Activated CD4-positive, CD25-positive, alpha-beta regulatory T cell treated with anti-CD3 and anti-CD28 coated beads, Interleukin-2, amount 50 U/mL, for 24 hours (primary cell): ENCODE data around the gene FIGN.

ENCODE experiments used
- ATAC-seq, 2 donors: fragments of 150-1000 bp; cut with Tn5 transposase; one replicate each; pipeline ENCODE4 v1.10.0; 2021; ENCODE audit warnings: mild to moderate bottlenecking in 1 of 2, moderate library complexity in 1 of 2

FIGN gene

DNA sequence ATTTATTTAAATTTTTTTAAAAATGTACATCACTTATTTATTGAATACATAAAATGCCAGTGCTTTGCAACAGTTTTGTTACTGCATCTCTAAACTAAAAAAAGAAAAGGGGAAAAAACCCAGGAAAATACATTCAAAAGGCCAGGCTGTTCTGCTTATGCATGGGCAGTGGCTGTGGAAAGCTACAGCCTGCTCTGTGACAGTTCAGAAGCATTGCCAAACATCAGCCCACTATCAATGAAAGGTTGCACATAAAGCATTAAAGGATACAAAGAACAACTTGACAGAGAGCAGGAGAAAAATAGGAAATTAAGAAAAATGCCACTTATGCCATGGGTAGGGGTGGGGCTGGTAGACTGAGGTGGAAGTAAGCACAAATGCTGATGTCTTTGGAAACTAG, 128.2 kb downstream of the FIGN start:
- no peak for ATAC-seq

DNA sequence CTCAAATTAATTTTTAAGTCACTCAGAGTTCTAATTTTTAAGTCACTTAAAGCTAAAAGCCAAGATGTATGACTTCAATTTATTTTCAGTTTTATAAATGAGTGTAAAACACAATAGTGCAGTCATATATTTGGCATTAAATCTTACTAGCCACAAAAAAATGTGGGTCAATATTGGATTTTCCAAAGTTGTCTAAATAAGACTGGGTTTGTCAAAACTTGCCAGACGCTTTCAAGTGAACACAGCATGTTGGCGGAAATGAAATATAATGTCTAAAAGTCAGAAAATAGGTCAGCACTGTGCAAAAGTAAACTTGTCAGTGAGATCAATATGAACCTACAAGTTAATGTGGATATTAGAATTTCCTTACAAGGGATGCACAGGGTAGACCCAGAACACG, 128.9 kb downstream of the FIGN start:
- ATAC-seq, result no peak

DNA sequence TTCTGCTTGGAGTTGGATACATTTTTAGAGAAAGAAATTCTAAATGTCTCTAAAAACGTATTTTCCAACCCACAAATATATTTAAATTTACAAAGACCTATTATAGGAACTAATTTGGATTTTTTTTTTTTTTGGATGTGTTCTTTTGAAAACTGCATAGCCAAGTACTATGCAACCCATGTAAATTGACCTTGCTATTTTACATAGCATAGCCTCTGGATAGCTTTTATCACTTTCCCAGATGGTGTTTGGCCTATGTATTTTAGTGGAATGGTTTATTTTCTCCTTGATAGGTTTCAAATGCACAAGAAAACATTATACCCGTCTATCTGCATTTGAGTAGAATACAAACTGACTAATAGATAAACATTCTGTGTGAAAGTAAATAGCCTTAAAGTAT, 130.0 kb downstream of the FIGN start:
- no peak for ATAC-seq

DNA sequence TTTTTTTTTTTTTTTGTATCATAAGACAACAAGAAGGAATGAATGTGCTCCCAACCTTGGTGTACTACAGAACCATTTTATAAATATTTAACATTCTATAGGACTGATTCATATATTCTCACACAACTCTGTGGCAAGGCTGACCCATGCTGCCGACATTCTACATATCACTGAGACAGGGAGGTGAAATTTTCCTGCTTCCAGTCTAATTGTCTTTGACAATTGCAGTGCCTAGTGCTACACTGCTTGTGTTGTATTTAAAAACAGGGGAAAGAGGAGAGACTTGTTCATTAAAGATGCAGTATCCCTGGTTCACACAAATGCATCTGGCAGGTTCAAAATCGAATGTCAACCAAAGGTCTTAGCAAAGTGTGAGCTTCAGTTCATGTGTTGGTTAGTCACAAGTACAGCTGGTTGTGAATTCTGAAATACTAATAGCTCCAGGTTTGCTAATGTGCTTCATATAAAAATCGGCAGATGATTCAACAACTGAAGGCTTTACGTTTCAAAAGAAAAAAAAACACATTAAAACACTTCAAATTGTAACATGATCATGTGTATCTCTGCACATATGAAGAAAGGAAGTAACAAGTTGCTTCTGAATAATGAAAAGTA, 130.8 kb downstream of the FIGN start:
- ATAC-seq, result no peak

DNA sequence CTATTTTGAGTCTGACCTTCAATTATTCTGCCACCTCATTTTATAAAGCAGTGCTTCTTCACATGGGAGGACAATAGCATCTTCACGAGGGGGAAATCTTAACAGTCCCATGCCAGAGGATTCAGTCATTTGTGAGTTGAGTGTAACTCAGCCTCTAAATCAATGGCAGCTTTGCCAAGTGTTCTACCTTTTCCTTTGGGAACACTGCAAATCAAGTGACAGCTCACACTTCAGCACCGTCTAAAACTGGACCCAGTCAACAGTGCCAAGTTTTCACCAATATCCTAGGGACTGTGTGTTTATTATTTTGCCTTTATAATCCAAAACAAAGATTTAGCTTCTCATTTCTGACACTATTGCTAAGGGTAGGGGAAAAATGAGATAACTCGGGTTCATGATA, 133.6 kb downstream of the FIGN start:
- ATAC-seq, result no peak

DNA sequence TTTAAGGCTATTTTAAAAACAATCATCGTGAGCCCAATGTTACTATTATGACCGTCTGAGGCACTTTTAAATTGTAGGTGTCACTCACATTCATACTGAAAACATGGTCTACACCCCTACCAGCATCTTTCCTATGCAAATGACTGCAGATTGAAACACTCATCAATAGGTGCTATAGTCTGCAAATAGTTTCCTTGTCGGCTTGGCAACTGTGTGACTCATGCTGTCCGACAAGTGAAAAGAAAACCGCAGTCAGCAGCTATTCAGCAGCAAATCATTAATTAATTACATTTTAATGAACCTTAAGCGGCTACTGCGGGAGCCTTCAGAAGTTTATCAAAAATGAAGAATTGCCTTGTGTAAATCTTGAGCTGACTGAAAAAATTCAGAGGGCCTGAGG, 134.4 kb downstream of the FIGN start:
- ATAC-seq, result no peak

DNA sequence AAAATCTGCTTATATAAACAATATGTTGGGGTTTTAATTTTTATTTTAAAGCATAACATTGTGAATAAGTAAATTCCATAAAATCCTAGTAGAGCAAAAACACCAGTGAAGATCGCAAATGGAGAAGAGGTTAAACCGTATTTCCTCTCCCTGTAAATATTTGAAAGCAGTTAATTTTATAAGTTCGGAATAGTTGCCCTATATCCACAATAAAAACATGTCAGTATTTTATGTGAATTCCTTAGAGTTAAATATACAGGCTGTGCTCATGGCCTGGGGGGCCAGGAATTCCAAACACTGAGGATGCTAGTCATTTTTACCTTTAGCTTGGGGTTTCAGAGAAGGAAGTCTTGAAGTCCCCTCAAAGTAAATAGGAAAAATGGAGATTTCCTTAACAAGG, 135.0 kb downstream of the FIGN start:
- ATAC-seq, result no peak

DNA sequence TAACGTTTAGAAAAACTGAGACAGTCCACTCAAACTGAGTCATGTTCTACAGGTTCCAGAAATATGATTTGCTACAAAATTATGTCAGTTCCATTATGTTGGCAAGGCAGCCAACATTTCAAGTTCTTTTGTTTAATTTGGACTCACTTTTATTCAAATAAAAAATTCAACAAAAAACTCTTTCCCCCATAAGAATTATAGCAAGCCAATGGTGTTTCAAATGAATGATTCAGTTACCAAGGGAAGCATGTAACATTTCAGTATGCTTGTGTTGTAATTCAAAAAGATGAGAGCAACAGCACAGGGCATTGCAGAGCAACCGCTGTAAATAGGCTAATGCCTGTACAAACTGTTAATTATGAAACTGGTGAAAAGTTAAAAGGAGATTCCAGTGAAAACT, 140.8 kb downstream of the FIGN start:
- ATAC-seq, result no peak

DNA sequence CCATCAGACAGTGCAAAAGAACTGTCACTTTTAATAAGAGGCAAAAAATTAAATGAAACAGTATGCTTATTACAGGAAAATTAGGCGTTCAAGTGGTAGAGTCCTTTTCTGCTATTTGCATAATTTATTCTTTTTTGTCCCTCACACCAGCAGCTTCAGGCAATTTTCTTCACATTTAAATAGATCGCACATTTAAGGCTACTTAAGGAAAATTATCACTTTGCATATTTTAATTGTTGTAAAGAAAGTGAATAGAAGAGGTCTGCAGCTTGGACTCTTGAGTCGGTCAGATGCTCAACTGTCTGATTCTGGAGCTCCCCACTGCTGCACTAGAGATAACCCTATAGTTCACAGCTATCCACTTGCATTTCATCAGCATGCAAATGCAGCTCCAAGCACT, 141.3 kb downstream of the FIGN start:
- no peak for ATAC-seq

DNA sequence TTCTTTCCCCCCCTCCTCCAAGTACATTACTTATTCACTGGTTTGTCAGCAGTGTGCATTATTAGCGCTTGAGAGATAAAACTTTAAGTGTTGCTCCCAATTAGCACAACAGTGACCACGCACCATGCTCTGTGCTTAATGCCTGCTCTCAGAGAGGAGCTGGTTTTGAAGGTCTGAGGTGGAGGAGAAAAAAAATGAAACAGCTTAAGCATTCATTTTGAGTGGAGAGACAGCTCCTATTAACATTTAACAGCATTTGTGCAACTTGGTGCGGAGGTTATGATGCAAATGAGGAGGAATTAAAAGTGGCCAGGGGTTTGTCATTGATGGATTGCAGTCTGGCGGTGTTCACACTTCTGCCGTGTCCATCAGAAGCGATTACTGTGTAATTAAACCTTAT, 141.8 kb downstream of the FIGN start:
- no peak for ATAC-seq

DNA sequence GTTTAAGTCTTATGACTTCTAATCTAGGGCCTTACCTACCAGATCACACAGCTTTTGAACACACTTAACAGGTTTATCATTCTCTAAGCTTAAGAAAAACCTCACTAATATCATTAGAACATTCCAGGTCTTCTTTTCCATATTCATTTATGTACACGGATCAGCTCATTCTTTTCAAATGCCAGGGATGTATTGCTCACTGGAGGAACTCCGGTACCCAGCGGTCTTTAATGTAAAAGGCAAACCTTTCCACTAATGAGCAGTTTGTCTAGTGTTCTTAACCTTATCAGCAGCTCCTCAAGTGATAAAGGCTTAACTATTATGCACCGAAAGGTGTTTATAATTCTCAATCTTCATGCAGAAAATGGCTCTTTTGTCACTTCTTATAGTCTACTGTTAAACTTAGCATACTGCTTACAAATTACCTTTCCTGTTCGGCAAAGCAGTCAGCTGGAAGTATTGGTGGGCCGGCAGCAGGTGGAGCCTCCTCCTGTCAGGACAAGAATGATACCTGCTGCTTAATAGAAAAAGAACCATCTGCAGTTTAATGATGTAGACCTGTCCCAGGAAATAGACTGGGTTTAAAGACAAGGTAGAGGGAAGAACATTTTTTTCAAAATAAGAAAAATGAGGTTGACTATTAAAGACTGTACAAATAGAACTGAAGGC, 142.7 kb downstream of the FIGN start:
- no peak for ATAC-seq

DNA sequence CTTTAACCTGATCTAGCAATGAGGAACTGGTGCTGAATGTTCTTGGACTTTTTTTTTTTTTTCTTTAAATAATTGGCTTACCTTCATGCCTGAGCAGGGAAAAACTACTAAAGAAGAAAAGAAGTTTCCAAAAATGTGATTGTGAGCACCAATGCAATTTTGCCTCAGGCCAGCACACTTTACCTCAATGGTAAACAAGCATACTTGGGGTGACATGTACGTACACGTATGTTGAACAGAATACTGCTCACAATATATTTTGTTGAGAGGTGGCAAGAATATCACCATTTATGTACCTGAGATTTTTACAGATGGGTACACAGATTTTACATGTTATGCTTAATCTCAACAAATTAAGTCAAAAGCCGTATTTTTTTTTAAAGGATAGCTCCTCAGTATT, 144.3 kb downstream of the FIGN start:
- no peak for ATAC-seq

DNA sequence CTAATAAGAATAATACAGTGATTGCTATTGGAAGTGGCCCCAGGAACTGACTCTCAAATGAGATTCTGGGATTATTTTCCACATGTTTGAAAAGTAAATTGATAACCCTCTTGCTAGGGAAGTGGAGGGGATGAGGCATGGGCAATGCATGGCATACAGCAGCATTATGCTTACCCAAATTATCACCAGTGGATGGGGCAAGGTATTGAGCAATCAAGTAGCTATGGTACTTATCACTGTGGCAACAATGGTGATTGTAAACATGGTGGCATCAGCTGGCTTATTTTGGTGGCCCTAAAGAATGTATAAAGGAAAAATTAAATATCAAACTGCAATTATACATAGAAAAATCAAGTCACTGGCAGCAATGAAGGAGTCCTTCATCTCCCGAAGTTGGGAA, 155.1 kb downstream of the FIGN start:
- ATAC-seq, result no peak

DNA sequence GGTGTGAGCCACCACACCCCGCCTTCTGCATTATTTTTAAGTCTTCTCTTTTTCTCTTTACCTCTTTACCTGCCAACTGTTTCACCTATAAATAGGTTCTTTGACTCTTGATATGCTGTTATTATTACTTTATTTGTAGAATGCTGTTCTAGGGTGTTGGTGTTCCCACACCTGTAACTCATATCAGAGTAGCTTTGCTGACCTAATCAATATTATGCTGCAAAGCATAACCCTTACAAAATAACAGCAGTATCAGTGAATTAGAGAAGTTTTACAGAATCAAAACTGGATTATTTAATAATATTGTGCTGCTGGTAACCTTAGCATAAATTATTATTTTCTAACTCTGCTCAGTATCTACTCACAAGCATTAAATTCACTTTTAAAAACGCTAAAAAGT, 161.5 kb downstream of the FIGN start:
- no peak for ATAC-seq

DNA sequence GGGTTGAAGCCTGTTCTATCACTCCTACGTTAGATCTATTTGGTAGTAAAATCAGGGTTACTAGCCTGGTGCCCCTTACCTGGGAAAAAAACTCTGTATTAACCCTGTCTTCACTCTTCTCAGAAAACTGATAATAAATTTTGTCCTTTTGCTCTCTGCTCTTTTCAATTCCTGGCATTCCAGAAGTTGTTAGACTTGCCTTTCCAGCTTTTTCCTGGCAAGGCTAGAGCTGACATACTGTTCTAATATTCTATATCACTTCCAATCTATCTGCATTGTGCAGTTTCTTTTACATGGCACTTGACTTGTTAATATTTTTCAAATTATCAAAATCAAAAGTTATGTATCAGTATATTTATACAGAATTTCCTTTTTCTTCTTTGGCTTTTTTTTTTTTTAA, 162.2 kb downstream of the FIGN start:
- ATAC-seq, result no peak

DNA sequence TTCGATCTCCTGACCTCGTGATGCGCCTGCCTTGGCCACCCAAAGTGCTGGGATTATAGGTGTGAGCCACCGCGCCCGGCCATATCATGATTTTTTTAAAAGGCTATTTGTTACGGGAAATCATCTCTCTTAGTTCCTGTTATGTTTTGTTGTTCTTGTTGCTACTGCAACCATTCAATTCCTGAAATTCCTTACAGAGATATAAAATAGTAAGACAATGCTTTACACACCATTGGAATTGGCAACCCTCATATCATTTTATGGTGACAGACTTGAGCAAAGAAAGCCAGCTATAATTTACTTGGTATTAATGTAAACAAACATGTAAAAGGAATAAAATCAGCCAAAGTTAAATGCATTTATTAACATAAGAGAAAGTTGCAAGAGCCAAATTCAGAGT, 163.0 kb downstream of the FIGN start:
- no peak for ATAC-seq

DNA sequence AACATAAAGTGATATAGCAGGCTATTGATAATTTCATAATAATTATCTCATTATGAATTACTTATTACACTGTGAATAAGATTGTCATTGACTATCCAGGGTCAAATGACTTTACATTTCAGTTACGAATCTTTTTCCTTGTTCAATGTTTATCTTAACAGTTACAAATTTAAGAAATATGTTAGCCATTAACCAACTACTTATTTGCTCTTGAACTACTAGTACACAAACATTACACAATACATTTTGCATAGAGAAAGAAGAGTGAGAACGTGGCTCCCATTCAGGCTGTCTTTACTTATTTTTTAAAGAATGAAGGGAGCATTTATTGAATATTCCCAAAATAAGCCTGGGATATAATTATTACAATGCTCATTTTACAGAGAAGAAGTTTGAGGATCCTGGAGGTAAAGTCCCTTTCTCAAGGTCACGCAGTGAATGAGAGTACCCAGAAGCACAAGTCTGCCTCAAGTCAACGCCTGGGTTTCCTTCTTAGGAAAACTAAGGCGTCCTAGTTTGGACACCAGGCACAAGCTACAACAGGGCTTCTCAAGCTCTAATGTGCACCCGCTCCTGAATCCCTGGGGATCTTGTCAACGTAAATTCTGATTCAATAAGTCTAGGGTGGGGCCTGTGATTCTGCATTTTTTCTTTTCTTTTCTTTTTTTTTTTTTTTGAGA, 164.2 kb downstream of the FIGN start:
- no peak for ATAC-seq

DNA sequence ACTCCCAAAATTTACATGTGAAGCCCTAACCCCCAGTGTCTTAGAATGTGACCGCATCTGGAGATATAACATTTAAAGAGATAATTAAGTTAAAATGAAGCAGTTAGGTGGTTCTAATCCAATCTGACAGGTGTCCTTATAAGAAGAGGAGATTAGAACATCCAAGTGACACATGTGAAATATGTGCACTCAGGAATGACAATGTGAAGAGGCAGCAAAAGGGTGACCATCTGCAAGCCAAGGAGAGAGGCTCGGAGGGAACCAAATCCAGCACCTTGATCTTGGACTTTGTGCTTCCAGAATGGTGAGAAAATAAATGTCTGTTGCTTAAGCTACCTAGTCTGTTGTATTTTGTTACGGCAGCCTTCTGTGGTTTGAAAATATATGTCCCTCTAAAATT, 165.4 kb downstream of the FIGN start:
- no peak for ATAC-seq

DNA sequence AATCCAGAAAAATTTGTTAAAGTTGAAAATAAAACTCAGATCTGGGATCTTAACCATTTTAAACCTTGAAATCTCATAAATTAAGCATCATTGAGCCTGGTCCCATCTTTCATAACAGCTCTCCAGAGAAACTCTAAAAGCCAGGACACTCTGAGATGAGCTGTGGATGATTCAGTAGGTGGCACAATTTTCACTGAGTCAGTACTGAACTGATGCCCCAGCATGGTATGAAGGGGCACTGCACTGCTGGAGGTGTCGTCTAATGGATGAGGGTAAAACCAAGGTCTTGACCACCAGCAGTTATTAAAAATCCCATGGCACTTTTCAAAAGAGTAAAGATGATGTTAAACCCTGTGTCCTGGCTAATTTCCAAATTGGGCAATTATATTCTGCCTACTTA, 170.6 kb downstream of the FIGN start:
- ATAC-seq, result no peak

DNA sequence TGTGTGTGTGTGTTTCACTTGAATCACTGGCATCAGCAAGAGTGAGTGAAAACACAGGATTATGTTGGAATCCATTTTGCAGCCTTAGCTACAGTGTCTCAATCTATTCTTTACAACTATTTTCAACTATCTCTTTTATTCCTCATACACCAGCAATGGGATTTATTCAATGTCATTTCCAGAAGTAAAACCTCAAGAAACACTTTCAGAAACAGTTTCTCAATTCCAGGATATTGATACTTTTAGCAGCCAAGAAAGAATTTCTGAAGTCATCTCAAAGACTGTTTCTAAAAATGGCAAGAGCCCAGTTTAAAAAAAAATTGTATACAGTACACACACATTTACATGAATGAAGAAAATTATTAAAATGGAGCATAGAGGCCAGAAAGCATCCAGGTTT, 171.6 kb downstream of the FIGN start:
- no peak for ATAC-seq

DNA sequence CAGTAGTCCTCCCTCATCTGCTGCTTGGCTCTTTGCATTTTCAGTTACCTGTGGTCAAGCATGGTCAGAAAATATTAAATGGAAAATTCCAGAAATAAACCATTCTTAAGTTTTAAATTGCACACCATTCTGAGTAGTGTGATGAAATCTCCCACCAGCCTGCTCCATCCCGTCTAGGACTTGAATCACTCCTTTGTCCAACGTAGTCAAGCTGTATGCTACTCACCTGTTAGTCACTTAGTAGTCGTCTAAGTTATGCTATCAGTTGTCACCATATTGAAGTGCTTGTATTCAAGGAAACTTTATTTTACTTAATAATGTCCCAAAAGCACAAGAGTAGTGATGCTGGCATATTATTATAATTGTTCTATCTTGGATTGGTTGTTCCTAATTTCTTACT, 172.5 kb downstream of the FIGN start:
- no peak for ATAC-seq

DNA sequence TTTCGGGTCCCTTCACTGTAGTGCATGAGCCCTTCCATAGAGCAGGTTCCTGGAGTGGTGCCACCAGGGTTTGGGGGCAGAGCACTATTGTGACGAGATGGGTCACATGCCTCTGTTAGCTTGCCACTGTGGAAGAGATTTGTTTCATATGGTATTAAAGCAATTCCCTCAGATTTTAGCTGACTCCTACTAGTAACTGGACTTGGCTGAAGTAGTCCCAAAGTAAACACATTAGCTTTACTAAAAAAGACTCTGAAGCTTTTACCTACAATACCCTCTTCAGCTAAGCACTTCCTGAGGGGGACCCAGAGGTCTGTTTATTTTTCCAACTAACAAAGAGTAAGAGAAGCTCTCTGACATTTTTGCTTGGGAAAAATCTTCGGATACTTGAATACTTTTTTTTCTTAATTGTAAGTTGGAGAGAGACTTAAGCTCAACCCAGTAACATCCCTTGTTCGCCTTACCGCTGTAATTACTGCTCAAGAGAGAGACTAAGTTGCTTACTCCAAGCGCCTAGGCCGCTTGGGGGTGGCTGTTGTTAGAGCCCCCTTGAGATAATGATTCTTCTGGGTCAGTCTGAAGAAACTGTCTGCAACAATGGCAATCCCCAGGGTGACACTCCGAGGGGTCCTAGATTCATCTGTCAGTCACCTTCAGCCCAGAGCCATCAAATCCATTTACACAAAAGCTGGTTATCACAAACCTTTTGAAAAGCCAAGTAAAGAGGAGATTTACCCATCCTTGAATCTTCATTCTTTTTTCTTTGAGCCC, 177.4 kb downstream of the FIGN start:
- ATAC-seq, result no peak

DNA sequence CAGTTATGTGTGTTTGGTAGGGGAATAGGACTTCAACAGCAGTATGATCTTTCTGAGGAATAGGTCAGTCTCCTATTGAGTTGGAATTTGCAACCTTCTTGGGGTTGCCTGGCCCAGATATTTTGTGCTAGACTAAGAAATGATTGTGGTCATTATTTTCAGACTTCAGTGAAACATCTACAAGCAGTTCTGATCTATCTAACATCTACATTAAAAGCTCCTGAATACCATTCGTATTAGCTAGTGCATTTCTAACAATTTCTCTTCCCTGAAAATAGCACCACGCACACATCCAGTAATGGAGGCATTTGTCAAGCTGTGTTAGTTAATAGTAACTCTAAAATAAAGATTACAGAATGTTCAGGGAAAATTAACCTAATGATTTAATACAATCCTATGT, 179.3 kb downstream of the FIGN start:
- no peak for ATAC-seq

DNA sequence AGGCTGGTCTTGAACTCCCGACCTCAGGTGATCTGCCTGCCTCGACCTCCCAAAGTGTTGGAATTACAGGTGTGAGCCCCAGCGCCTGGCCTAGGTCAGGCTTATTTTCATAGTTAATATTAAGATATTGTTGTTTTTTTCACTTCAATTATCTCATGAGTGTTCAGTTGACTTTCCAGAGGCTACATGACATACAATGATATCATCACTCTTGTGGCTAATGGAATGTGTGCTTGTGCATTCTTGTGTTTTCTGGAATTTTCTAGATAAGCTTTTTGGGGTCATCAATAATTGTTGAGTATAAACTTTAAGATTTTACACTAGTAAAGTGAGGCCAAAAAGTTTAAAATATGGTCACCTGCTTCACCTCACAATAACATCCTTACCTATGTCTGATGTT, 180.9 kb downstream of the FIGN start:
- no peak for ATAC-seq
